GM12891 (cell line): ENCODE results near the gene ADM.

ENCODE experiments used
- PAX5 ChIP-seq: IDR thresholded peaks from 2 replicates; pipeline ENCODE4 v1.6.1; 2011; ENCODE audit warnings: low read length, moderate library complexity, mild to moderate bottlenecking; ENCODE audit not compliant: insufficient read depth, severe bottlenecking
- POLR2A ChIP-seq: IDR thresholded peaks from 2 replicates; pipeline ENCODE4 v1.6.1; 2011; ENCODE audit warnings: low read depth, low read length, control low read depth
- POLR2AphosphoS5 ChIP-seq: IDR thresholded peaks from 2 replicates; pipeline ENCODE4 v1.6.1; 2011; ENCODE audit warnings: low read depth, low read length, control low read depth
- POU2F2 ChIP-seq: IDR thresholded peaks from 2 replicates; pipeline ENCODE4 v1.6.1; 2011; ENCODE audit warnings: low read depth, mild to moderate bottlenecking, control low read depth, low read length, moderate library complexity
- SPI1 ChIP-seq: IDR thresholded peaks from 2 replicates; pipeline ENCODE4 v1.6.1; 2011; ENCODE audit warnings: low read depth, low read length, control low read depth
- TAF1 ChIP-seq: IDR thresholded peaks from 2 replicates; pipeline ENCODE4 v1.6.1; 2011; ENCODE audit warnings: low read depth, low read length, control low read depth

GRCh38 chr11:10301656-10302358, 3.1 kb upstream of the ADM start:
- no peak for TF ChIP-seq POLR2A
- TF ChIP-seq SPI1 = no peak
- no peak for TF ChIP-seq POLR2AphosphoS5
- no peak for TF ChIP-seq TAF1
- no peak for TF ChIP-seq POU2F2
- no peak for TF ChIP-seq PAX5
